Esophagus squamous epithelium (tissue), 4 donors: ENCODE measurements around the gene TRAK1.

Experiments used
- POLR2A ChIP-seq, 4 donors: fragments of 450-650 bp; IDR thresholded peaks; one replicate each; pipeline ENCODE4 v1.6.1; 2017; ENCODE audit warnings: antibody characterized with exemption in 4 of 4, mild to moderate bottlenecking in 4 of 4, moderate library complexity in 3 of 4
- TF ChIP-seq, protein P1 (sequence below), 6 experiments: fragments of 450-650 bp in 4 of 6; fragments of 200-600 bp in 2 of 6; sonication (generic) in 2 of 6; IDR thresholded peaks; one replicate each; pipeline ENCODE4 v1.5.1; 2016 to 2019; ENCODE audit warnings: antibody characterized with exemption in 6 of 6, mild to moderate bottlenecking in 4 of 6, moderate library complexity in 4 of 6

- TF ChIP-seq, protein P1, sequence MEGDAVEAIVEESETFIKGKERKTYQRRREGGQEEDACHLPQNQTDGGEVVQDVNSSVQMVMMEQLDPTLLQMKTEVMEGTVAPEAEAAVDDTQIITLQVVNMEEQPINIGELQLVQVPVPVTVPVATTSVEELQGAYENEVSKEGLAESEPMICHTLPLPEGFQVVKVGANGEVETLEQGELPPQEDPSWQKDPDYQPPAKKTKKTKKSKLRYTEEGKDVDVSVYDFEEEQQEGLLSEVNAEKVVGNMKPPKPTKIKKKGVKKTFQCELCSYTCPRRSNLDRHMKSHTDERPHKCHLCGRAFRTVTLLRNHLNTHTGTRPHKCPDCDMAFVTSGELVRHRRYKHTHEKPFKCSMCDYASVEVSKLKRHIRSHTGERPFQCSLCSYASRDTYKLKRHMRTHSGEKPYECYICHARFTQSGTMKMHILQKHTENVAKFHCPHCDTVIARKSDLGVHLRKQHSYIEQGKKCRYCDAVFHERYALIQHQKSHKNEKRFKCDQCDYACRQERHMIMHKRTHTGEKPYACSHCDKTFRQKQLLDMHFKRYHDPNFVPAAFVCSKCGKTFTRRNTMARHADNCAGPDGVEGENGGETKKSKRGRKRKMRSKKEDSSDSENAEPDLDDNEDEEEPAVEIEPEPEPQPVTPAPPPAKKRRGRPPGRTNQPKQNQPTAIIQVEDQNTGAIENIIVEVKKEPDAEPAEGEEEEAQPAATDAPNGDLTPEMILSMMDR (IDR thresholded peaks at IDR 0.05) = no peak
- no peak for TF ChIP-seq POLR2A (IDR thresholded peaks at IDR 0.05)
Measured at GRCh38 chr3:42164656-42165055, 73.5 kb downstream of the TRAK1 start.
